CD4-positive, alpha-beta T cell treated with Interleukin-2 at 100 ng/mL for 4 hours (primary cell): ENCODE results near the gene TRMT112.

Source experiments
- DNase-seq: peaks from one replicate; pipeline ENCODE4 v3.0.0-alpha.2; 2020; ENCODE audit warnings: low spot score

TRMT112 gene

GRCh38 chr11:64269540-64270220 lies 47.7 kb downstream of the TRMT112 start:
- DNase-seq = peak; percentile 98

- peak; percentile 33 for DNase-seq
Observed at GRCh38 chr11:64268893-64269539, 48.3 kb downstream of the TRMT112 start.

- no peak for DNase-seq
Observed at GRCh38 chr11:64268025-64268892, 49.1 kb downstream of the TRMT112 start.

GRCh38 chr11:64267207-64267945 lies 50.0 kb downstream of the TRMT112 start:
- DNase-seq = no peak
